Testis (tissue), 2 donors: ENCODE results near the gene SOX21.

Experiments
- CTCF ChIP-seq, 3 experiments: fragments of 450-650 bp in 2 of 3; fragments of 200-600 bp in 1 of 3; sonication (generic) in 1 of 3; IDR thresholded peaks; one replicate each; pipeline ENCODE4 v1.5.1; 2016 to 2019; ENCODE audit warnings: antibody characterized with exemption in 3 of 3, mild to moderate bottlenecking in 2 of 3, moderate library complexity in 1 of 3
- POLR2A ChIP-seq: fragments of 450-650 bp; IDR thresholded peaks from one replicate; pipeline ENCODE4 v1.6.1; 2017; ENCODE audit warnings: antibody characterized with exemption, mild to moderate bottlenecking, moderate library complexity

- TF ChIP-seq CTCF (IDR thresholded peaks at IDR 0.05) (no peak), POLR2A (no peak)
Measured at GRCh38 chr13:94712812-94713560, 641 bp upstream of the SOX21 start.
